HepG2 (cell line): ENCODE results near the gene RUVBL1. TPM values are rescaled to one million over a fixed set of nuclear protein-coding genes. Genes with fewer than 3 reads are reported as not detected.

Source experiments
- ATAC-seq: fragments of 200-7000 bp; cut with Tn5 transposase; 3 replicates; pipeline ENCODE4 v1.9.1; 2020; ENCODE audit warnings: mild to moderate bottlenecking, moderate library complexity
- BruUV-seq: library from RNA; stranded (reverse); fragments of 400-500 nt; replicated peaks from 2 replicates; lab custom pipeline; 2021; lab: Mats Ljungman, UMichigan
- CTCF ChIA-PET: fragments of 300-600 bp; formaldehyde crosslinking; extraction: SDS; loops from one replicate; lab custom pipeline; 2021; ENCODE audit warnings: low total read pairs, inconsistent platforms, low intra/inter-chr PET ratio; lab: Yijun Ruan, JAX
- POLR2A ChIA-PET: fragments of 350-600 bp; sonication (Branson Sonifier 250); formaldehyde crosslinking; loops from one replicate; lab custom pipeline; 2020; ENCODE audit warnings: antibody characterized with exemption, inconsistent platforms; lab: Yijun Ruan, JAX
- DNase-seq: peaks from one replicate; pipeline ENCODE4 v3.0.0-alpha.2; 2015; ENCODE audit warnings: low spot score
- FAIRE-seq: peaks from 3 replicates; lab custom pipeline; 2011; peaks lifted over from hg19 to GRCh38; lab: Jason Lieb, UNC
- H2AFZ ChIP-seq: one replicate; pipeline ENCODE4 v1.6.1; 2011; ENCODE audit warnings: low read length, inconsistent platforms
- H3K27ac ChIP-seq: fragments of 300-600 bp; 3 replicates; pipeline ENCODE4 v1.8.0; 2011; ENCODE audit warnings: mixed run types, mild to moderate bottlenecking, mixed read lengths, low read length, inconsistent platforms; ENCODE audit not compliant: insufficient read depth; ENCODE audit errors: extremely low read length
- H3K27me3 ChIP-seq, 2 experiments: fragments of 200-600 bp in 1 of 2; 2 replicates in 1 of 2; 3 replicates in 1 of 2; pipeline versions ENCODE4 v1.6.0 to v1.8.0; 2011; ENCODE audit warnings: low read length in 2 of 2, mild to moderate bottlenecking in 2 of 2, moderate library complexity in 2 of 2, inconsistent platforms in 1 of 2; ENCODE audit not compliant: insufficient read depth in 2 of 2, control insufficient read depth in 1 of 2
- H3K36me3 ChIP-seq, 2 experiments: fragments of 200-600 bp in 1 of 2; replicated peaks in 1 of 2; 2 replicates in 1 of 2; 3 replicates in 1 of 2; pipeline versions ENCODE4 v1.5.1 to v1.8.0; 2011; ENCODE audit warnings: low read length in 2 of 2, inconsistent platforms in 1 of 2; ENCODE audit not compliant: insufficient read depth in 2 of 2, control insufficient read depth in 1 of 2
- H3K4me1 ChIP-seq: 2 replicates; pipeline ENCODE4 v1.5.1; 2012; ENCODE audit warnings: low read length, inconsistent platforms; ENCODE audit not compliant: insufficient read depth
- H3K4me2 ChIP-seq: 2 replicates; pipeline ENCODE4 v1.6.0; 2011; ENCODE audit warnings: low read depth, low read length, inconsistent platforms
- H3K4me3 ChIP-seq, 3 experiments: fragments of 200-600 bp in 1 of 3; sonication (generic), shearing (Covaris generic) in 1 of 3; replicated peaks in 1 of 3; 2 replicates each; pipeline ENCODE4 v1.5.1; 2011 to 2016; ENCODE audit warnings: low read length in 3 of 3, inconsistent platforms in 2 of 3, low read depth in 2 of 3, mild to moderate bottlenecking in 2 of 3, control low read depth in 1 of 3, mixed read lengths in 1 of 3; ENCODE audit not compliant: insufficient read depth in 1 of 3
- H3K79me2 ChIP-seq: one replicate; pipeline ENCODE4 v1.6.1; 2011; ENCODE audit warnings: low read length, inconsistent platforms; ENCODE audit not compliant: insufficient read depth
- H3K9ac ChIP-seq: 2 replicates; pipeline ENCODE4 v1.6.0; 2011; ENCODE audit warnings: mild to moderate bottlenecking, low read depth, low read length, inconsistent platforms; ENCODE audit not compliant: insufficient read depth
- H3K9me3 ChIP-seq: 2 replicates; pipeline ENCODE4 v1.5.1; 2012; ENCODE audit warnings: mild to moderate bottlenecking, low read length
- H4K20me1 ChIP-seq: 2 replicates; pipeline ENCODE4 v1.6.0; 2011; ENCODE audit warnings: inconsistent platforms, mild to moderate bottlenecking, low read length, moderate library complexity; ENCODE audit not compliant: insufficient read depth
- BCL6 ChIP-seq: IDR thresholded peaks from 2 replicates; pipeline ENCODE4 v1.6.1; 2016; ENCODE audit warnings: missing genetic modification reagents, missing compliant biosample characterization
- CEBPZ ChIP-seq: IDR thresholded peaks from 2 replicates; pipeline ENCODE4 v1.6.1; 2012; ENCODE audit warnings: low read length, improper control_type of control experiment
- MIXL1 ChIP-seq: IDR thresholded peaks from 2 replicates; pipeline ENCODE4 v1.6.1; 2016
- MYNN ChIP-seq: sonication (generic); formaldehyde crosslinking; IDR thresholded peaks from 2 replicates; pipeline ENCODE4 v1.4.0; 2020; ENCODE audit warnings: mild to moderate bottlenecking, low read depth, missing genetic modification reagents
- NKX3-1 ChIP-seq: sonication (generic); formaldehyde crosslinking; IDR thresholded peaks from 2 replicates; pipeline ENCODE4 v1.5.0; 2020; ENCODE audit warnings: missing genetic modification reagents
- POLR2AphosphoS5 ChIP-seq: IDR thresholded peaks from 2 replicates; pipeline ENCODE4 v1.6.1; 2012; ENCODE audit warnings: low read depth, low read length
- RBM39 ChIP-seq: fragments of 200-400 bp; formaldehyde crosslinking; IDR thresholded peaks from one replicate; pipeline ENCODE4 v1.6.1; 2018; ENCODE audit warnings: antibody characterized with exemption, mild to moderate bottlenecking, low read depth, low read length; ENCODE audit not compliant: poor library complexity, severe bottlenecking
- SRF ChIP-seq: IDR thresholded peaks from 2 replicates; pipeline ENCODE4 v1.6.1; 2011; ENCODE audit warnings: mild to moderate bottlenecking, low read depth, low read length, moderate library complexity
- TOE1 ChIP-seq: sonication (generic); formaldehyde crosslinking; IDR thresholded peaks from 2 replicates; pipeline ENCODE4 v1.4.0; 2020; ENCODE audit warnings: mild to moderate bottlenecking, missing genetic modification reagents
- ZNF550 ChIP-seq: sonication (generic); formaldehyde crosslinking; IDR thresholded peaks from 2 replicates; pipeline ENCODE4 v1.4.0; 2020; ENCODE audit warnings: mild to moderate bottlenecking, missing genetic modification reagents, borderline replicate concordance
- ZNF556 ChIP-seq: sonication (generic); formaldehyde crosslinking; IDR thresholded peaks from 2 replicates; pipeline ENCODE4 v1.4.0; 2020; ENCODE audit warnings: mild to moderate bottlenecking, missing genetic modification reagents, borderline replicate concordance
- ZNF761 ChIP-seq: sonication (generic); formaldehyde crosslinking; conservative IDR thresholded peaks from 2 replicates; pipeline ENCODE4 v1.4.0; 2020; ENCODE audit warnings: mild to moderate bottlenecking, missing genetic modification reagents
- ZNF766 ChIP-seq: sonication (generic); formaldehyde crosslinking; IDR thresholded peaks from 2 replicates; pipeline ENCODE4 v1.5.0; 2020; ENCODE audit warnings: missing genetic modification reagents, borderline replicate concordance
- ZNF773 ChIP-seq: sonication (generic); formaldehyde crosslinking; IDR thresholded peaks from 2 replicates; pipeline ENCODE4 v1.4.0; 2020; ENCODE audit warnings: missing genetic modification reagents, borderline replicate concordance
- ZSCAN25 ChIP-seq: sonication (generic); formaldehyde crosslinking; IDR thresholded peaks from 2 replicates; pipeline ENCODE4 v1.8.0; 2022; ENCODE audit warnings: mild to moderate bottlenecking, missing genetic modification reagents
- WGBS: methylation state at CpG from one replicate; pipeline ENCODE4 v1.1.6; 2017; ENCODE audit warnings: low lambda C conversion rate; 5-methylcytosine and 5-hydroxymethylcytosine counted together
- in situ Hi-C: cut with HindIII; loops from 2 replicates; pipeline ENCODE4 v1.10.0; 2017; ENCODE audit warnings: low pct_unique_long_range_greater_than_20kb; ENCODE audit not compliant: extremely low pct_ligation_motif_present
- intact Hi-C: fragments of 100-400 bp; cut with micrococcal nuclease; formaldehyde crosslinking; loops from one replicate; pipeline ENCODE4 v1.10.0; 2022; ENCODE audit not compliant: unreplicated experiment
- polyA plus RNA-seq, 8 experiments: library from polyadenylated mRNA; depleted of rRNA in 3 of 8; stranded (reverse) in 7 of 8; unstranded in 1 of 8; fragments of >200 nt; fragmentation: Illumina TruSeq in 4 of 8; extraction: Trizol in 4 of 8; gene quantifications; 2 replicates each; pipeline versions ENCODE4 v1.2.1 to v1.2.3, GENCODE V29; 2011 to 2016; ENCODE audit warnings: low read depth in 4 of 8, missing spikeins in 1 of 8, mixed read lengths in 1 of 8; ENCODE audit not compliant: insufficient read depth in 1 of 8
- total RNA-seq, 5 experiments: library from RNA; depleted of rRNA; stranded (reverse); fragments of >200 nt; fragmentation: Illumina TruSeq; extraction: Trizol; gene quantifications; 2 replicates each; pipeline ENCODE4 v1.2.3, GENCODE V29; 2016; ENCODE audit warnings: low read depth in 1 of 5
- TF ChIP-seq, protein P1 (sequence below): sonication (generic); formaldehyde crosslinking; IDR thresholded peaks from 2 replicates; pipeline ENCODE4 v1.4.0; 2020; ENCODE audit warnings: missing genetic modification reagents, borderline replicate concordance

The RUVBL1 gene
- total and polyA plus RNA-seq, 2 of the 13 experiments (the other 11 are each of a cell fraction or from before 2014, with no cell fraction given): 32.7 to 86.3 TPM

DNA sequence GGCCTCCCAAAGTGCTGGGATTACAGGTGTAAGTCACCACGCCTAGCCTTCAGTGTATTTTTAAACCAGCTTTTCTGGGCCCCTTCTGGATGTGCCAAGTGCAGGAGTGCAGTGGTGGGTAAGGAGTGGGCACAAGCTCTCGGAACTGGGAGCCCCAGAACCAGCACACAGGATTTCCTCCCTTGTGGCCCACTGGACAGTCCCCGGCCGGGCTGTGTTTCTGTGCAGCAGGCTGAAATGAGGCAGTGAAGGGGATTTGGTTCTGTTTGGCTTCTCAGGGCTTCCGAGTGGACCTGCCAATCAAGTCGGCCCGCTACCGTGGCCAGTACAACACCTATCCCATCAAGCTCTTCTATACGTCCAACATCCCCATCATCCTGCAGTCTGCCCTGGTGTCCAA lies 56.9 kb downstream of the RUVBL1 start:
- H3K36me3 ChIP-seq: peaks cover 52 to 96% of the 10 kb centered on the region in 2 experiments
- H3K27me3 ChIP-seq: no peaks in the 10 kb centered on the region
- H3K4me1 ChIP-seq: no peaks in the 10 kb centered on the region
- no TSS peak for BruUV-seq
- H3K4me3 ChIP-seq: no peak overlapping the region
- peaks cover 8% of the 10 kb centered on the region; the same call in 1 of the 2 replicates for H4K20me1 ChIP-seq
- H2AFZ ChIP-seq: no peak overlapping the region
- no peak for FAIRE-seq
- no peak for DNase-seq
- TF ChIP-seq ZNF550 (no peak), TOE1 (CRISPR knock-in tag) (no peak), ZSCAN25 (no peak), POLR2AphosphoS5 (no peak), NKX3-1 (no peak), ZNF556 (CRISPR knock-in tag) (no peak), SRF (no peak), ZNF773 (no peak), BCL6 (CRISPR knock-in tag) (no peak), ZNF766 (CRISPR knock-in tag) (no peak), RBM39 (no peak), MYNN (CRISPR knock-in tag) (no peak), MIXL1 (CRISPR knock-in tag) (no peak), ZNF761 (CRISPR knock-in tag) (no peak), CEBPZ (no peak)
- TF ChIP-seq, protein P1, sequence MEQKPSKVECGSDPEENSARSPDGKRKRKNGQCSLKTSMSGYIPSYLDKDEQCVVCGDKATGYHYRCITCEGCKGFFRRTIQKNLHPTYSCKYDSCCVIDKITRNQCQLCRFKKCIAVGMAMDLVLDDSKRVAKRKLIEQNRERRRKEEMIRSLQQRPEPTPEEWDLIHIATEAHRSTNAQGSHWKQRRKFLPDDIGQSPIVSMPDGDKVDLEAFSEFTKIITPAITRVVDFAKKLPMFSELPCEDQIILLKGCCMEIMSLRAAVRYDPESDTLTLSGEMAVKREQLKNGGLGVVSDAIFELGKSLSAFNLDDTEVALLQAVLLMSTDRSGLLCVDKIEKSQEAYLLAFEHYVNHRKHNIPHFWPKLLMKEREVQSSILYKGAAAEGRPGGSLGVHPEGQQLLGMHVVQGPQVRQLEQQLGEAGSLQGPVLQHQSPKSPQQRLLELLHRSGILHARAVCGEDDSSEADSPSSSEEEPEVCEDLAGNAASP (CRISPR knock-in tag): no peak
- TF ChIP-seq, all 625 proteins: peak for 0
- Histone ChIP-seq H3K79me2 (no peaks in the 10 kb centered on the region), H3K9ac (no peak overlapping the region), H3K27ac (no peak overlapping the region), H3K4me2 (no peak overlapping the region), H3K9me3 (no peaks in the 10 kb centered on the region)
- in situ Hi-C loops: no loop called here
- ChIA-PET POLR2A (interaction anchor here (1.5 kb wide), 1 partner anchor 10 kb away, joined by 4 read pairs; no protein-coding TSS in a partner anchor), CTCF (no interaction called here)
- no peak for ATAC-seq
- WGBS: 99% methylated on average over 9 of the region's 9 CpGs
- intact Hi-C loops: no loop called here
